HEK293 (cell line): ENCODE measurements around the gene C2orf78.

Experiments used
- BCL6B ChIP-seq: fragments of 450-650 bp; formaldehyde crosslinking; IDR thresholded peaks from 2 replicates; pipeline ENCODE4 v1.5.1; 2017; ENCODE audit warnings: missing biosample characterization, missing genetic modification characterization
- TF ChIP-seq, protein P1 (sequence below): fragments of 450-650 bp; formaldehyde crosslinking; conservative IDR thresholded peaks from 2 replicates; pipeline ENCODE4 v1.5.1; 2016; ENCODE audit warnings: low read depth, missing biosample characterization, missing genetic modification characterization

DNA sequence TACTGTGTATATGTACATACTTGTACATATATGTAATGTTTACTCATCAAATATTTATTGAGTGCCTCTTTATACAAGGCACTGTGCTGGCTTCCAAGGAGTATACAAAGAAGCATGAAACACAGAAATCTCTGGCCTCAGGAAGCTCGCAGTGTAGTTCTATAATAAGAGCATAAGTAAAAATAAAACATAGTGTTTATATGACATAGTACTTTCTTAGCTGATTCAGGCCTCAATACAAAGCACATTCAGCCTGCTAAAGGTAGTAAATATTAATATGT is 58.7 kb downstream of the C2orf78 start:
- no peak for TF ChIP-seq BCL6B (tag by site-specific recombination)
- TF ChIP-seq, protein P1, sequence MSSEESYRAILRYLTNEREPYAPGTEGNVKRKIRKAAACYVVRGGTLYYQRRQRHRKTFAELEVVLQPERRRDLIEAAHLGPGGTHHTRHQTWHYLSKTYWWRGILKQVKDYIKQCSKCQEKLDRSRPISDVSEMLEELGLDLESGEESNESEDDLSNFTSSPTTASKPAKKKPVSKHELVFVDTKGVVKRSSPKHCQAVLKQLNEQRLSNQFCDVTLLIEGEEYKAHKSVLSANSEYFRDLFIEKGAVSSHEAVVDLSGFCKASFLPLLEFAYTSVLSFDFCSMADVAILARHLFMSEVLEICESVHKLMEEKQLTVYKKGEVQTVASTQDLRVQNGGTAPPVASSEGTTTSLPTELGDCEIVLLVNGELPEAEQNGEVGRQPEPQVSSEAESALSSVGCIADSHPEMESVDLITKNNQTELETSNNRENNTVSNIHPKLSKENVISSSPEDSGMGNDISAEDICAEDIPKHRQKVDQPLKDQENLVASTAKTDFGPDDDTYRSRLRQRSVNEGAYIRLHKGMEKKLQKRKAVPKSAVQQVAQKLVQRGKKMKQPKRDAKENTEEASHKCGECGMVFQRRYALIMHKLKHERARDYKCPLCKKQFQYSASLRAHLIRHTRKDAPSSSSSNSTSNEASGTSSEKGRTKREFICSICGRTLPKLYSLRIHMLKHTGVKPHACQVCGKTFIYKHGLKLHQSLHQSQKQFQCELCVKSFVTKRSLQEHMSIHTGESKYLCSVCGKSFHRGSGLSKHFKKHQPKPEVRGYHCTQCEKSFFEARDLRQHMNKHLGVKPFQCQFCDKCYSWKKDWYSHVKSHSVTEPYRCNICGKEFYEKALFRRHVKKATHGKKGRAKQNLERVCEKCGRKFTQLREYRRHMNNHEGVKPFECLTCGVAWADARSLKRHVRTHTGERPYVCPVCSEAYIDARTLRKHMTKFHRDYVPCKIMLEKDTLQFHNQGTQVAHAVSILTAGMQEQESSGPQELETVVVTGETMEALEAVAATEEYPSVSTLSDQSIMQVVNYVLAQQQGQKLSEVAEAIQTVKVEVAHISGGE (tag by site-specific recombination): no peak
